ENCODE results near the gene NDUFA6.
"Not testable (repeated sequence)": the region's sequence is repeated elsewhere in the genome, so short reads cannot be mapped to it uniquely, and the experiment has no call there.

Gene NDUFA6

DNA sequence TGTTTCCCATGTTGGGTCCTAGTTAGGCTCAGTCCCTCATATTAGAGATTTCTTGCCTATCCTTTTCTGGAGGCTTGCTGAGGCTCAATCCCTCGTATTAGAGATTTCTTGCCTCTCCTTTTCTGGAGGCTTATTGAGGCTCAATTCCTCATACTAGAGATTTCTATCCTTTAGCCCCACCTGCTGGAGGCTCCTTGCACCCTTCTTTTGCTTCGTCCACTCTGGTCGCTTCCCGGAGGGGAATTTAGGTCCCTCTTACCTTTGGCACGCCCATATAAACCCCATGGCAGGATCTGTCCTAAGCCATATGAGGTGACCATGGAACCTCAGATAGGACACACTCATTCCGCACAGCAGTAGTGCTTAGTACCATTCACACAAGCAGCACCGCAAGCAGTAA, 24.1 kb upstream of the NDUFA6 start:
- no peak for DNase-seq (ENCODE audit: low read depth in 2 of 3, low spot score in 2 of 3)

DNA sequence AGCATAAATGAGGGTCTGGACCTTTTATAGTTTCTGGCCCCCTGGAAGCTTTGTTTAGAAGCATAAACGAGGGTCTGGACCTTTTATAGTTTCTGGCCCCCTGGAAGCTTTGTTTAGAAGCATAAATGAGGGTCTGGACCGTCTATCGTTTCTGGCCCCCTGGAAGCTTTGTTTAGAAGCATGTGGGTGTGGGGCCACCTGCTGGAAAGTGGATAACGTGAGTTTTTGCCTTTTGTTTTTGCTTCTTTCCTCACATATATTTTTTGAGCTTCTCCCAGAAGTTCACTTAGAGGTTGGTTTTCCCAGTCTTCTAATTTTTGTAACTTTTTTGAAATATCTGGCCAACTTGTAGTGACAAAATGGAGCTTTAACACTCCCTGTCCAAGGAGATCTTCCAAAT, 22.2 kb upstream of the NDUFA6 start:
- not testable (repeated sequence) for DNase-seq (ENCODE audit: low read depth in 2 of 3, low spot score in 2 of 3)

DNA sequence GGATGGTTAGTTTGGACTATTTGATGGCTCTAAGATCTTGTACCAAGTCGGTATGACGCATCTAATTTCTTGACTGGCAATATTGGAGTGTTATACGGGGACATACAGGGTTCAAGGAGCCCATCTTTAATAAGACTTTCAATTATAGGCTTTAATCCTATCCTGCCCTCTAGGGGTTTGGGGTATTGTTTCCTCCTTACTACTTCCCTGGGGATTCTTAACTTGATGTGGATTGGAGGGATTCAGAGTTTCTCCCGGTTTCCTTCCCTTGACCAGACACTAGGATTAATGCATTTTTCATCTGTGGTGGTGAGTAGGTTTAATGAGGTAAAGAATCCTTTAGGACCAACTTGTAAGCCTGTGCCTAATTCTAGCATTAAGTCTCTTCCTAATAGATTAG, 21.2 kb upstream of the NDUFA6 start:
- no peak for DNase-seq (ENCODE audit: low read depth in 2 of 3, low spot score in 2 of 3)

DNA sequence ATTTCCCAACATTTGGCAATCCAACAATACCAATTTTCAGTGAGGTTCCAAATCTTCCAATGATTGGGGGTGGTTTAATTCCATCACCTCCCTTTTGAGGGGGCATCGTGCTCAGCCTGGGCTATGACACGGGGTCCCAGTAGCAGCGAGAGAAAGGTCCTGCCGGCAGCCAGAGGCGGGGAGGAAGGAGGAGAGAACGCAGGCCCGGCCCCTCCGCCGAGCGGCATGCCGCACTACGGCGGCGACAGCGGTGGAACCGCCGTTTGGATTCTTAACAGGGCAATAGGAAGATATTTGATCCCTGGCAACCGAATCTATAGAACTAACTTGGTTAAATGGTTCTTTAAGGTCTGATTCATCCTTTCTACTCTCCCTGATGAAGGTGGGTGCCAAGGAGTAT, 18.3 kb upstream of the NDUFA6 start:
- DNase-seq (ENCODE audit: low read depth in 2 of 3, low spot score in 2 of 3) = no peak

DNA sequence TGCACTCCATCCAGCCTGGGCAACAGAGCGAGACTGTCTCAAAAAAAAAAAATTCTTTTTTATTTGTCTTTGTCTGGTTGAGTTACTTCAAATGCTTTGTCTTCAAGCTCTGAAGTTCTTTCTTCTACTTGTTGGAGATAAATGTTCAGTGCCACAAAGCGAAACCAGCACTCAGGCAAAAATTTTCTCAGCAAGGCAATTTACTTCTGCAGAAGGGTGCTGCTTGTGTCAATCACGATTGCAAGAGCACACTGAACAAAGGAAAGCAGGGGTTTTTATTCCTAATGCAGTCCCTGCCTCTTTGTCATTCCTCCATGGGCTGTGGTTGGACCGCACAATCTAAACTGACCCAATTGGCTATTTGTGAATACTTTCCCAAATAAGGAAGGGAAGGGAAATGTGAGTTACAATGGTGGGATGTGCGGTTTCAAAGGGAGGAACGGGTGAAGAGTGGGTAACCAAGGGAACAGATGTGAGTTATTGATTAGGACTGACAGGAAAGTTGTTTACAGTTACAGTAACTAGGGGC, 13.8 kb upstream of the NDUFA6 start:
- DNase-seq (ENCODE audit: low read depth in 2 of 3, low spot score in 2 of 3) = not testable (repeated sequence)

DNA sequence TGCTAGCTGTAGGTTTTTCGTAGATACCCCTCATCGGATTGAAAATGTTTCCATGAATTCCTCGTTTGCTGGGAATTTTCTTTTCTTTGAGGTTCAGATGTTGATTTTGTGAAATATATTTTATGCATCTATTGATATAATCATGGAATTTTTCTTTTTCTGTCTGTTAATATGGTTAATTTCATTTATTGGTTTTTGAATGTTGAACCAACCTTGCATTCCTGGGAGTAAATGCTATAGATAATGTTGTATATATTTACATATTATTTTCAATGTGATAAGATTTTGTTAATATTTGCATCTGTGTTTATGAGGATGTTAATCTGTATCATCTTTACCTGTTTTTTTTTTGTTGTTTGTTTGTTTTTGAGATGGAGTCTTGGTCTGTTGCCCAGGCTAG, 10.6 kb upstream of the NDUFA6 start:
- no peak for DNase-seq (ENCODE audit: low read depth in 2 of 3, low spot score in 2 of 3)

DNA sequence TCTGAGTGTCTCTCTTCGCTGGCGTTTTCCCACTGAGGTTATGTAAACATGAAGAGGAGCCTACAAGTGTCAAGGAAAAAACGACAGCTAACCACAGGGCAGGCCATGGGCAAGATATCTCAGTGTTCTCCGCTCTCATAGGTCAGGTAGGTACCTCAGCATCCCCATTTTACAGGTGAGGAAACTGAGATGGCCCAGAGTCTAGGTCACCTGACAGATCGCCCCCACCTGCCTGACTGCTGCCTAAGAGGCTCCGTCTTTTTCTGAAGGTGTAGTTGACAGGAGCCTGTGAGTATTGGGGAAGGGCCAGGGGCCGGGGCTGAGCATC, 847 bp upstream of the NDUFA6 start:
- DNase-seq (ENCODE audit: low read depth in 2 of 3, low spot score in 2 of 3) = no peak

DNA sequence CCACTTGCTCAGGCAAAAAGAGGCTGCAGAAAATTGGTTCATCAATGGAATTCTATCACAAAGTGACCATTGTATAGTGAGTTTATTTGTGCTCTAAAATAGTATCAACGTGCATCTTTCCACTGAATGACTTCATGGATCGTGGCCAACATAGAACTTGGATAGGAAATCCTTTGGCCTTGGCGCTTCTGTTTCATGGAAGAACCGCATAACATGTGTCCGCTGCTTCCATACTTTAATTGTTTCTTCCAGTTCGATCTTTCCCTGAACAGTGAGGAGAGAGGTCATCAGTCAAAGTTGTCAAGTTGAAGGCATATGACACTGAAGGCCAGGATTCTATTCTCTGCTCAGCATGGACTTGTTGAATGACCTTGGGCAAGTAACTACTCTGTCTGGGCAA, 4.5 kb downstream of the NDUFA6 start:
- no peak for DNase-seq (ENCODE audit: low read depth in 2 of 3, low spot score in 2 of 3)

DNA sequence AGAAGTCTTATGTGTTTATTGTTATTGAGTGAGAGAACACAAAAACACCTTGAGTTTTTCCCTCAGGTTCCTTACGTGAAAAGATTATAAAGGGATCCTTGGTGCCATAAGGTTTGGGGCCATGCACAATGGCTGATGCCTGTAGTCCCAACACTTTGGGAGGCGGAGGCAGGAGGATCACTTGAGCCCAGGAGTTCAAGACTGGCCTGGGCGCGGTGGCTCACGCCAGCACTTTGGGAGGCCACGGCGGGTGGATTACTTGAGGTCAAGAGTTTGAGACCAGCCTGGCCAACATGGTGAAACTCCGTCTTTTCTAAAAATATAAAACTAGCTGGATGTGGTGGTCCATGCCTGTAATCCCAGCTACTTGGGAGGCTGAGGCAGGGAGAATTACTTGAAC, 5.7 kb downstream of the NDUFA6 start:
- no peak for DNase-seq (ENCODE audit: low read depth in 2 of 3, low spot score in 2 of 3)

DNA sequence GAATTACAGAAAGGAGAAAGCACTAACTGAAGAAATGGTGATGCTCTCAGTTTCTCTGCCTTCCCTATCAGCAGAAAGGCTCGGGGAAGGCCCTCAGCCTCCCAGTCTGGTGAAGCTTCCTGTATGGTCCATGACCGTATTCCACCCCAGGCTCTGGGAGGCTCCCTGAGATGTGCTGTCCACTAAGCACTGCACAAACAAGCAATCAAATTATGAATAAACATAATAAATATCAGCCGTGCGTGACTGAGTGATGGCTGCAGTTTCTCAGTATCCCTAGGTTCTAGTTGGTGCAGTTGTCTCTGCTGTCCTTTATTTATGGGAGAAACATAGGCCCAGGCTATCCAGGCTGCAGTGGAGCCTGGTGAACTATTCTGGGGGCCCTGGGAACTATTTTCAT, 7.5 kb downstream of the NDUFA6 start:
- no peak for DNase-seq (ENCODE audit: low read depth in 2 of 3, low spot score in 2 of 3)

DNA sequence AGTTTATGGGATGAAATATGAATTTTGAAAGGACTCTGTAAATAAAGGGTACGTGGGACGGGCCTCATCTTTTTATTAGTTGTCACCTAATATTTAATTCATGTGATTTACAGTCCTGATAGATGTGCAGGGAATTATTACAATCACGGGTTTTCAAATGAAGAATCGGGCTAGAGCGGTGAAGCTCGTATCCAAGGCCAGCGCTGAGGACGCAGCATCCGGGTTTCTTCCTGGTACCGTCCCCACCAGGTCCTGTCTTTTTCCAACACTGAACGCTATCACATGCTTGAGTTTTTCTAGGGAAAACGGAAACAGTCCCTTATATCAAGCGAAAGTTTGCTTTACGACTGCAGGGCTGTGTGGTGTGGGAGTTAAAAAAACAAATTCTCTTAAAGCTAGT, 10.3 kb downstream of the NDUFA6 start:
- DNase-seq (ENCODE audit: low read depth in 2 of 3, low spot score in 2 of 3) = no peak

DNA sequence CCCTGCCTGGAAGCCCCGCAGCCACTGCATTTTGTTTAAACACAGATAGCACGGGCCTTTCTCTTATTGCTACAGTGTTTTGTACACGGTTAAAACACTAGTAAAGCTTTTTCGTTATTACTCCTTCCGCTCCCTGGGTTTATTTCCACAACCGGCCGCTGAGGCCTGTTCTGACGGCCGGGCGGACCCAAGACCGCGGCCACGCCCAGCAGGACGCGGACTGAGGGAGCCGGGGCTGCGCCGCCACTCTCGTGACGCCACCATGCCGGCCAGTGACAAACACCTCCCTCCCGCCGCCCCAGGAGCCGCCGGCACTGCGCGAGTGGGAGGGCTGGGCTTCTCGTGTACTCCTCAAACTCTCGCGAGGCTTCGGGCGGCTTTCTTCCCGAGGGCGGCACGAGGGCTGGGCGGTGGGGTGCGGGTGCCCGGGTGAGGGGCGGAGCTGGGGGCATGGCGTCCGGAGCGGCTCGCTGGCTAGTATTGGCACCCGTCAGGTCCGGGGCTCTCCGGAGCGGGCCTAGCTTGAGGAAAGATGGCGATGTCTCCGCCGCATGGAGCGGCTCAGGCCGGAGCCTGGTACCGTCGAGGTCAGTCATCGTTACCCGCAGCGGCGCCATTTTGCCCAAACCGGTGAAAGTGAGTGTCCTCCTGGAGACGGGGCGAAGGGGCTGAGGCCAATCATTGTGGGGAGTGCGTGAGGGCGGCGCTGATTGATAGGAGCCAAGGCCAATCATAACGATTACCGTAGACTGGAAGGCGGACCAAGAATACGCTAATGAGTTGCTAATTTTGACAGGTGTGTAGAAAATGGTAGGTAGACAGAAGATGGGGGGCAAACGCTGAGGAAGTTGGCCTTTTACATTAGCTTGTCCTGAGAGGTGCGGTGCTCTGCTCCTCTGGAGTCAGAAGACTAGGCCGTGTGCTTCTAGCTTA, 11.0 kb downstream of the NDUFA6 start, which contains the start of gene SMDT1:
Gene SMDT1 (plus strand): TSS at position 382 of the 933 bp plus-strand sequence. CDS start 69 bp downstream, at position 451.
- peak; percentile 92 to 96 (median 95) for DNase-seq (ENCODE audit: low read depth in 2 of 3, low spot score in 2 of 3)

DNA sequence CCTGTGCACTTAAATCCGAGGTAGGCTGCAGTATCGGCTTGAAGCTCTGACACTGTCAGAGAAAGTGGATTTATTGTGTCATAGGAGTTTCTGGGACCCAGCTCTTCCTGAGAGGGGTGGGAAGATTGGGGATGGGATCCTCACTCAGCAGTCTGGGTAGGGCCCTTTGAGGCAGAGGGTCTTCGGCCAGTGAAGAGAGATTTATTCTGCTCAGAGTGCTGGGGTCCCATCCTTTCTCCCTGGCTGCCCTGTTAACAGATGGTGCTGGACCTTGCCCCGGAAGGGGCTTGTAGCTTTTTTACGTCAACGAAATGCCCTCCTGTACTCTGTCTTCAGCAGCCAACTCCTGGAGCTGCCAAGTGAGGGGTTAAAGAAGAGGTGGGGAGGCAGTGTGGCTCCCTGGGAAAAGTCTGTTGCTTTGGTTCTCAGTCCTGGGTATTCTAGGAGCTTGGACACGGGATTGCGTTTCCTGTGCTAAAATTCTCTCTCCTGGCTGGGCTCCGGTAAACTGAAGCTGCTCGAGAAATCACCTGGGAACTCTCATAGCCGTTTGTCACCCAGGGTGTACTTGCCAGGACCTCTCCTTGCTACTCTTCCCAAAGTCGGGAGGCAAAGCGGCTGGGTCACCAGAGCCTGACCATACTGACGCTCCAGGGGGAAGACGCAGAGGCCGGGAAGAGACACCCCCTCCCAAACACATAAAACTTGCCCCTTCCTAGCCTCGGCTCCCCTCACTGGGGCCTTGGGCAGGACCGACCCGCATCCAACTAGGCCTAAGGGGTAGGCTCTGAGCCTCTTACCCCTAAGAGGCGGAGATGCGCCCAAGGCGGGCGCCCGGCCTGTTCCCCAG, 11.9 kb downstream of the NDUFA6 start:
- no peak for DNase-seq (ENCODE audit: low read depth in 2 of 3, low spot score in 2 of 3)

DNA sequence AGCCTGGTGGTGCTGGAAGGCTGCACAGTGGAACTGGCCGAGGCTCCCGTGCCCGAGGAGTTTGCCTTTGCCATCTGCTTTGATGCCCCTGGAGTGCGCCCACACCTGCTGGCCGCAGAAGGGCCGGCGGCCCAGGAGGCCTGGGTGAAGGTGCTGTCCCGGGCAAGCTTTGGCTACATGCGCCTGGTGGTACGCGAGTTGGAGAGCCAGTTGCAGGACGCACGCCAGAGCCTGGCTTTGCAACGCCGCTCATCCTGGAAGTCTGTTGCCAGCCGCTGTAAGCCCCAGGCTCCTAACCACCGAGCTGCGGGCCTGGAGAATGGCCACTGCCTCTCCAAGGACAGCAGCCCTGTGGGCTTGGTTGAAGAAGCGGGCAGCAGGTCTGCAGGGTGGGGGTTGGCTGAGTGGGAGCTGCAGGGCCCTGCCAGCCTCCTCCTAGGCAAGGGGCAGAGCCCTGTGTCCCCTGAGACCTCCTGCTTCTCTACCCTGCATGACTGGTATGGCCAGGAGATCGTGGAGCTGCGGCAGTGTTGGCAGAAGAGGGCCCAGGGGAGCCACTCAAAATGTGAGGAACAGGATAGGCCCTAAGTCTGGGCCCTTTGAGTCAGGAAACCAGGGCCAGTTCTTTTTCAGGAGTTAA, 13.0 kb downstream of the NDUFA6 start:
- no peak for DNase-seq (ENCODE audit: low read depth in 2 of 3, low spot score in 2 of 3)

DNA sequence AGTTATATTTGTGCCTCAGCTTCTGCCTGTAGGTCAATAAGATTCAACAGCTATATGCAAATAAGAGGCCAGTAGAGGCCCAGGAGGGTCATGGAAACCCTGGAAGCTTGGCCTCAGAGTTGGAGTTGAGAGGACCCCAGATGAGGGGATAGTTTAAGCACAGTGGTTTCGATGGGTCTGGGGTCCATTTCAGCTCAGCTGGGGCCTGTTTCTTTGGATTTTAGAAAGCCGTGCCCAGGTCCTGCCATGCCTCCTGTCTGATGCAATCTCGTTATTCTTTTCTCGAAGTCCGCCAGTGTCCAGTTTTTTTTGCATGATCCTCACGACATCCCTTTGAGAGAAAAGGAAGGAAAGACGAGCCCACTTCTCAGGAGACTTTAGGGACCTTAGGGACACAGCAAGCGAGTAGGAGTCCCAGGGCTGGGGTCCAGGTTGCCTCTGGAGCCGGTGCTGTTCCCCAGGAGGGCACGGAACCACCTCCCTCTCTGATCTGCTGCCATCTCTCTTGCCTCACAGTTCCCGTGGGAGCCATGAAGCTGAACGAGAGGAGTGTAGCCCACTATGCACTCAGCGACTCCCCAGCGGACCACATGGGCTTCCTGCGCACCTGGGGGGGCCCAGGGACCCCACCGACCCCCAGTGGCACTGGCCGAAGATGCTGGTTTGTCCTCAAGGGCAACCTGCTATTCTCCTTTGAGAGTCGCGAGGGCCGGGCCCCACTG, 13.6 kb downstream of the NDUFA6 start:
- DNase-seq (ENCODE audit: low read depth in 2 of 3, low spot score in 2 of 3) = no peak

DNA sequence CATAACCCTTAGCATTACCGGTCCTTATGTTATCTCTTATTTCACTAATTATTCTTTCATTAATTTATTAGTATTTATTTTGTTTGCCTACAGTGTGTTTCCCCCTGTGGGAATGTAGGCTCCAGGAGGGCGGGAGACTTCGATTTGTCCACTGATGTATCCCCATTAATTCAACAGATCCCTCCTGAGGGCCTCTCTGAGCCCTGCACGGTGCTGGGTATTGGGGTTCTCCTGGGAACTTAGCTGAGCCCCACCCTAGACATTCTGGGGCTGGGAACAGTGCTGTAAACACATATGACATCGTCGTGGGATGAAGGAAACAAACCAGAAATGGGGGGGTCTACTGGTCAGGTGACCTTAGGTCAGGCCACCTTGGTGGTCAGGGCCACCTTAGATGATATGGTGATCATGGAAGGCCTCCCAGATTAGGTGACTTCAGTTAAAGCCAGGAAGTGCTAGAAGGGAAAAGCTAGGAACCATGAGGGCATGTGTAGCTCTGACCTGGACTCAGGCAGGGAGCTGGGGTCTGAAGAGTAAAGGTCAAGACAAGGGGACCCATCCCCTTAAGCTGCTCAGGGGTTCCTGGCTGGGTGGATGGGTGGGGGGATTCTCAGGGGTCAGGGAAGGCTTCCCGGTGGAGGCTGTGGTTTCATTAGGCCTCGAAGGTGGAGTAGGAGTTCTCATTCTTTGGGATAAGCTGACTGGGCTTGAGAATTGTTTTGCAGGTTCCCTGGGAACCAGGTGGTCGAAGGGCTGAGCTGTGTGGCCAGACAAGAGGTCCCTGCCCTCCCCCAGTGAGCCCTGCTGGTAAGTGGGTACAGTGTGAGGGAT, 15.5 kb downstream of the NDUFA6 start:
- DNase-seq (ENCODE audit: low read depth in 2 of 3, low spot score in 2 of 3) = no peak

DNA sequence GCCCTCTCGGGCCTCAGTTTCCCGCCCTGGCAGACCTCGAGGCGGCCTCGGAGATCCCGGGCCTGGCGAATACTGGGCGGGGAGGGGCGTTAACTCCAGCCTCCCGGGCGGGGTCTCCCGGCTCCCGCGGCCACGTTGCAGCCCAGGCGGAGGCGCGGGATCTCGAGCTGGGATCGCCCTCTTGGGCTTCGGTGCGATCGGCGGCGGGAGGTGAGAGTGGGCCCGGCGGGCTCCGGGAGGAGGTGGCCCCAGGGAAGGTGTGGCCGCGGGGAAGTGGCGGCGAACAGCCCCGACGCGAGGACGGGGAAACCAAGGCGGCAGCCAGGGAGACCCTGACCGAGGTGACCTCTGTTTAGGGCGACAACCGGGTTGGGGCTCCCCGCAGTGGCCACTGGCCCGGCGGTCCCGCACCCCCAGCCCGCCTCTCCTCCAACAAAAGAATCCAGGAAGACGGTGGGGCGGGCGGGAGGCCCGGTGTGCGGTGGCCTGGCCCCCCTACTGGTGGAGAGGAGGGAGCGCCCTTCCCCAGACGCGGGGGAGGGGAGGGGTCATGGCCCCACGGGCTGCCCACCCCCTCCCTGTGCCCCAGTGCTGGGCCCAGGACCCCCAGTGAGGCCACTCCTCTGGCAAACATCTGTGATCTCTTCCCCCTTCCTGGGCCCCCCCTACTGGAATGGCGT, 16.3 kb downstream of the NDUFA6 start, which contains the start of gene PHETA2:
Gene PHETA2 (plus strand): TSS at position 117 of the 680 bp plus-strand sequence. CDS start 3,046 bp downstream, outside the sequence.
- DNase-seq (ENCODE audit: low read depth in 2 of 3, low spot score in 2 of 3) = peak in 1 of 3 experiments; percentile 47

DNA sequence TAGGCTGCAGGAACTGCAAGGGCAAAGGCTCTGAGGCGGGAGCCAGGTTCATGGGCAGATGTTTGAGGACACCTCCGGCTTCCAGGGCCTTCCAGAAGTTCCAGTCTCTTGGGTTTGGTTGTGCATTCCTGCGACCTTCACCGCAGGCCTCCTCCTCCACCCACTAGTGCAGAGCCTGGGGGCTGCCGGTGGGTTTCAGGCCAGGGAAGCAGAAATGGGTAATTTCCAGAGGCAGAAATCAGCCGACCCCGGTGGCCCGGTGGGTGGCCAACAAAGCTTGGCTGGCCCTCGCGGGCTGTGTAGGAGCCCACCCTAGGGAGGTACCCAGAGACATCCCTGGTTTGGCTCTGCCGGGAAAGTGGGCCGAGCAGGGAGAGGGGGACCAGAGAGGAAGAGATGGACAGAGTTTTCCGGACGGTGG, 16.9 kb downstream of the NDUFA6 start:
- no peak for DNase-seq (ENCODE audit: low read depth in 2 of 3, low spot score in 2 of 3)
